ENCODE measurements around the gene ELAPOR2. TPM values are rescaled to one million over a fixed set of nuclear protein-coding genes. Genes with fewer than 3 reads are reported as not detected.
"Not testable (repeated sequence)": the region's sequence is repeated elsewhere in the genome, so short reads cannot be mapped to it uniquely, and the experiment has no call there.

Gene ELAPOR2
- total RNA-seq, 3 donors from 2014 or later = 8.0 to 22.4 (median 17.8) TPM

DNA sequence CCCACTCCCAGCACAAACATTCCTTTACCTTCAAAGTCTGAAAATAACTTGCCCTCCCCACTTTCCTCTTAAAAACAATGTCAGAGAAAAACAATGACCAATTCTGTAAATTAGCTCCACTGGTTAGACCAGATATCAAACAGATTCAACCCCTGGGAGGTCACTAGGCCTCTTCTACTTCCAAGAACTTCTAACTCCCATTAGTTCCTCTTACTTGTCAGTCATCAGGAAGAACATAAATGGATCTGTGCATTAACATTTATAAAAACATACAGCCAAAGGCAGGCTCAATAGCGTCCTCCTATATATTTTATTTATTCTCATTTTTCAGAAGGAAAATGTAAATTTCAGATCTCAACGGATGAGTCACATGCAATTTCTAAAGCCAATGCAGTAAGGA, 2.2 kb downstream of the ELAPOR2 start:
- intact Hi-C loops (cut with DNase I, micrococcal nuclease) = no loop called here
- TF ChIP-seq, protein P1, sequence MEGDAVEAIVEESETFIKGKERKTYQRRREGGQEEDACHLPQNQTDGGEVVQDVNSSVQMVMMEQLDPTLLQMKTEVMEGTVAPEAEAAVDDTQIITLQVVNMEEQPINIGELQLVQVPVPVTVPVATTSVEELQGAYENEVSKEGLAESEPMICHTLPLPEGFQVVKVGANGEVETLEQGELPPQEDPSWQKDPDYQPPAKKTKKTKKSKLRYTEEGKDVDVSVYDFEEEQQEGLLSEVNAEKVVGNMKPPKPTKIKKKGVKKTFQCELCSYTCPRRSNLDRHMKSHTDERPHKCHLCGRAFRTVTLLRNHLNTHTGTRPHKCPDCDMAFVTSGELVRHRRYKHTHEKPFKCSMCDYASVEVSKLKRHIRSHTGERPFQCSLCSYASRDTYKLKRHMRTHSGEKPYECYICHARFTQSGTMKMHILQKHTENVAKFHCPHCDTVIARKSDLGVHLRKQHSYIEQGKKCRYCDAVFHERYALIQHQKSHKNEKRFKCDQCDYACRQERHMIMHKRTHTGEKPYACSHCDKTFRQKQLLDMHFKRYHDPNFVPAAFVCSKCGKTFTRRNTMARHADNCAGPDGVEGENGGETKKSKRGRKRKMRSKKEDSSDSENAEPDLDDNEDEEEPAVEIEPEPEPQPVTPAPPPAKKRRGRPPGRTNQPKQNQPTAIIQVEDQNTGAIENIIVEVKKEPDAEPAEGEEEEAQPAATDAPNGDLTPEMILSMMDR (IDR thresholded peaks at IDR 0.05) = no peak
- DNase-seq (no peak), ATAC-seq (no peak)
- Histone ChIP-seq H3K4me3 (no peak overlapping the region), H3K9me3 (no peaks in the 10 kb centered on the region), H3K4me1 (ENCODE audit: low read depth) (peaks cover 10% of the 10 kb centered on the region), H3K36me3 (ENCODE audit: low read depth) (no peaks in the 10 kb centered on the region)

DNA sequence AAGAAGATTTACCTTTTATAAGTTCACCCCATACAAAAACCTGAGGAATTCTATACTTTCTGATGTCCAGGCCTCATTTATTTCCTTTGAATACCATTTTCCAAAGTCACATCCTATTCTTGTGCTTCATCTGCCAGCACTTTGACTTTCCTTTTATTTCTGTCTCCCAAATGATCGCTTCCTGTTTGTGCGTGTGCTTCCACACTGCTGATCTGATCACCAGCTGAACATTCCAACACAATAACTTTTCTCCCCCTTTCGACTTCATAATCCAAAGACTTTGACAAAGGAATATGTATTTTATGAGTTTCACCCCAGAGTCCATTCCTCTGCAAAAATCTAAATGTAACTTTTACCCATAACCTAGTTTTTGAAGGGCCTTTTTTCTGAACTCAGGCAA, 3.1 kb downstream of the ELAPOR2 start:
- no peaks in the 10 kb centered on the region for H3K9me3 ChIP-seq
- no peak for DNase-seq
- ATAC-seq = no peak
- H3K4me1 ChIP-seq (ENCODE audit: low read depth) = peaks cover 10% of the 10 kb centered on the region
- intact Hi-C loops (cut with DNase I, micrococcal nuclease) = no loop called here
- no peaks in the 10 kb centered on the region for H3K36me3 ChIP-seq (ENCODE audit: low read depth)
- TF ChIP-seq, protein P1 (IDR thresholded peaks at IDR 0.05) = no peak
- H3K4me3 ChIP-seq = no peak overlapping the region

DNA sequence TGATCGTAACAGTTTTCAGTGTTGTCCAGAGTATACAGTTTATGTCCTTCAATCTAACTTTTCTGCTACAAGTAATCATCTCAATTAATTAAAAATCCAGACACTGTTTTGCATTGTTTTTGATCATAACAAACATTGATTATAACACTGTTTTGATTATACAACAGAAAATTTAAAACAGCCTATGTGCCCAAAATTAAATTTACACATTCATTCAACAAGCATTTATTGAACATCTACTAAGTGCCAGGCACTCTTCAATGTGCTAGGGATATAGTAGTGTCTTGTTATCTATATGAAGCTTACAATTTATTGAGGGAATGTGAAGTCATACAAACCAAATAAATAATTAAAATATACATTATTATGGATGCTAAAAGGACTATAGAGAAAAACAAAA, 10.6 kb downstream of the ELAPOR2 start:
- intact Hi-C loops (cut with DNase I, micrococcal nuclease) = no loop called here
- DNase-seq (no peak), ATAC-seq (no peak)
- TF ChIP-seq, protein P1 (IDR thresholded peaks at IDR 0.05) = no peak
- no peak overlapping the region for H3K4me3 ChIP-seq
- H3K36me3 ChIP-seq (ENCODE audit: low read depth) = no peaks in the 10 kb centered on the region
- H3K9me3 ChIP-seq = no peaks in the 10 kb centered on the region
- H3K4me1 ChIP-seq (ENCODE audit: low read depth) = no peaks in the 10 kb centered on the region

DNA sequence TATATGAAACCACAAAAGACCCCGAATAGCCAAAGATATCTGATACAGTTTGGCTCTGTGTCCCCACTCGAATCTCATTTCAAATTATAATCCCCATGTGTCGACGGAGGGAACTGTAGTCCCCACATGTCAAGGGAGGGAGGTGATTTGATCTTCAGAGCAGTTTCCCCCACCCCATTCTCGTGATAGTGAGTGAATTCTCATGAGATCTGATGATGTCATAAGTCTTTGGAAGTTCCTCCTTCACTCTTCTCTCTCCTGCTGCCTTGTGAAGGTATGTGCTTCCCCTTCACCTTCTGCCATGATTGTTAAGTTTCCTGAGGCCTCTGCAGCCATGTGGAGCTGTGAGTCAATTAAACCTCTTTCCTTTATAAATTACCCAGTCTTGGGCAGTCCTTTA, 13.0 kb downstream of the ELAPOR2 start:
- DNase-seq = no peak
- TF ChIP-seq, protein P1 (IDR thresholded peaks at IDR 0.05) = no peak
- no peak for ATAC-seq
- intact Hi-C loops (cut with DNase I, micrococcal nuclease) = no loop called here
- H3K36me3 ChIP-seq (ENCODE audit: low read depth) = no peaks in the 10 kb centered on the region
- H3K9me3 ChIP-seq = peaks cover 1% of the 10 kb centered on the region
- no peaks in the 10 kb centered on the region for H3K4me1 ChIP-seq (ENCODE audit: low read depth)
- no peak overlapping the region for H3K4me3 ChIP-seq

DNA sequence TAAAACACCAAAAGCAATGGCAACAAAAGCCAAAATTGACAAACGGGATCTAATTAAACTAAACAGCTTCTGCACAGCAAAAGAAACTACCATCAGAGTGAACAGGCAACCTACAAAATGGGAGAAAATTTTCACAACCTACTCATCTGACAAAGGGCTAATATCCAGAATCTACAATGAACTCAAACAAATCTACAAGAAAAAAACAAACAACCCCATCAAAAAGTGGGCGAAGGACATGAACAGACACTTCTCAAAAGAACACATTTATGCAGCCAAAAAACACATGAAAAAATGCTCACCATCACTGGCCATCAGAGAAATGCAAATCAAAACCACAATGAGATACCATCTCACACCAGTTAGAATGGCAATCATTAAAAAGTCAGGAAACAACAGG, 14.7 kb downstream of the ELAPOR2 start:
- ATAC-seq, H3K4me3 ChIP-seq, DNase-seq: not testable (repeated sequence)

DNA sequence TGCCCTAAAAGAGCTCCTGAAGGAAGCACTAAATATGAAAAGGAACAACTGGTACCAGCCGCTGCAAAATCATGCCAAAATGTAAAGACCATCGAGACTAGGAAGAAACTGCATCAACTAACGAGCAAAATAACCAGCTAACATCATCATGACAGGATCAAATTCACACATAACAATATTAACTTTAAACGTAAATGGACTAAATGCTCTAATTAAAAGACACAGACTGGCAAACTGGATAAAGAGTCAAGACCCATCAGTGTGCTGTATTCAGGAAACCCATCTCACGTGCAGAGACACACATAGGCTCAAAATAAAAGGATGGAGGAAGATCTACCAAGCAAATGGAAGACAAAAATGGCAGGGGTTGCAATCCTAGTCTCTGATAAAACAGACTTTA, 17.9 kb downstream of the ELAPOR2 start:
- intact Hi-C loops (cut with DNase I, micrococcal nuclease); H3K4me3 ChIP-seq; H3K4me1 ChIP-seq (ENCODE audit: low read depth); H3K36me3 ChIP-seq (ENCODE audit: low read depth); ATAC-seq; H3K9me3 ChIP-seq; DNase-seq: not testable (repeated sequence)

More for the DNA sequence above, 14.7 kb downstream of the ELAPOR2 start:
- H3K36me3 ChIP-seq (ENCODE audit: low read depth); H3K4me1 ChIP-seq (ENCODE audit: low read depth); H3K9me3 ChIP-seq; intact Hi-C loops (cut with DNase I, micrococcal nuclease): not testable (repeated sequence)

DNA sequence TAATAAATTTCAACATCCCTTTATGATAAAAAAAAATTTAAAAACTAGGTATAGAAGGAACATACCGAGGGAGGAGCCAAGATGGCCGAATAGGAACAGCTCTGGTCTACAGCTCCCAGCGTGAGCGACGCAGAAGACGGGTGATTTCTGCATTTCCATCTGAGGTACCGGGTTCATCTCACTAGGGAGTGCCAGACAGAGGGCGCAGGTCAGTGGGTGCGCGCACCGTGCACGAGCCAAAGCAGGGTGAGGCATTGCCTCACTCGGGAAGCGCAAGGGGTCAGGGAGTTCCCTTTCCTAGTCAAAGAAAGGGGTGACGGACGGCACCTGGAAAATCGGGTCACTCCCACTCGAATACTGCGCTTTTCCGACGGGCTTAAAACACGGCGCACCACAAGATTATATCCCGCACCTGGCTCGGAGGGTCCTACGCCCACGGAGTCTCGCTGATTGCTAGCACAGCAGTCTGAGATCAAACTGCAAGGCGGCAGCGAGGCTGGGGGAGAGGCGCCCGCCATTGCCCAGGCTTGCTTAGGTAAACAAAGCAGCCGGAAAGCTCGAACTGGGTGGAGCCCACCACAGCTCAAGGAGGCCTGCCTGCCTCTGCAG, 19.7 kb downstream of the ELAPOR2 start:
- intact Hi-C loops (cut with DNase I, micrococcal nuclease); H3K9me3 ChIP-seq; H3K36me3 ChIP-seq (ENCODE audit: low read depth); H3K4me1 ChIP-seq (ENCODE audit: low read depth); ATAC-seq; H3K4me3 ChIP-seq: not testable (repeated sequence)
- DNase-seq = peak; percentile 28 to 57 (median 48)
